AG04450 (cell line): Measurements from ENCODE around the gene KIF5A. TPM values are rescaled to one million over a fixed set of nuclear protein-coding genes. Genes with fewer than 3 reads are reported as not detected.

Source experiments
- CTCF ChIA-PET: fragments of 300-600, 350-600 bp; formaldehyde crosslinking; extraction: SDS; loops from one replicate; lab custom pipeline; 2022; ENCODE audit warnings: antibody characterized with exemption, inconsistent platforms; lab: Charles Lee
- POLR2A ChIA-PET: fragments of 350-600 bp; formaldehyde crosslinking; extraction: SDS; loops from one replicate; lab custom pipeline; 2021; ENCODE audit warnings: antibody characterized with exemption, inconsistent platforms; lab: Yijun Ruan, JAX
- DNase-seq: peaks from one replicate; pipeline ENCODE4 v3.0.0-alpha.2; 2011; ENCODE audit warnings: low read depth, low spot score
- H3K27ac ChIP-seq: one replicate; pipeline ENCODE4 v1.5.1; 2012; ENCODE audit warnings: low read depth, low read length, control low read depth
- H3K27me3 ChIP-seq: one replicate; pipeline ENCODE4 v1.6.0; 2012; ENCODE audit warnings: low read length; ENCODE audit not compliant: control insufficient read depth, insufficient read depth
- H3K4me3 ChIP-seq: 2 replicates; pipeline ENCODE4 v1.5.1; 2011; ENCODE audit warnings: mild to moderate bottlenecking, low read depth, low read length, control low read depth
- H3K9me3 ChIP-seq: 2 replicates; pipeline ENCODE4 v1.5.1; 2012; ENCODE audit warnings: low read length; ENCODE audit not compliant: control insufficient read depth, insufficient read depth
- polyA plus RNA-seq: library from polyadenylated mRNA; depleted of rRNA; stranded (reverse); fragments of >200 nt; gene quantifications from 2 replicates; pipeline ENCODE4 v1.2.3, GENCODE V29; 2011
- TF ChIP-seq, protein P1 (sequence below): IDR thresholded peaks from 2 replicates; pipeline ENCODE4 v1.5.1; 2011; ENCODE audit warnings: low read depth, low read length, control low read depth, inconsistent platforms

The KIF5A gene
- polyA plus RNA-seq, 1 experiment, result 0.45 TPM

DNA sequence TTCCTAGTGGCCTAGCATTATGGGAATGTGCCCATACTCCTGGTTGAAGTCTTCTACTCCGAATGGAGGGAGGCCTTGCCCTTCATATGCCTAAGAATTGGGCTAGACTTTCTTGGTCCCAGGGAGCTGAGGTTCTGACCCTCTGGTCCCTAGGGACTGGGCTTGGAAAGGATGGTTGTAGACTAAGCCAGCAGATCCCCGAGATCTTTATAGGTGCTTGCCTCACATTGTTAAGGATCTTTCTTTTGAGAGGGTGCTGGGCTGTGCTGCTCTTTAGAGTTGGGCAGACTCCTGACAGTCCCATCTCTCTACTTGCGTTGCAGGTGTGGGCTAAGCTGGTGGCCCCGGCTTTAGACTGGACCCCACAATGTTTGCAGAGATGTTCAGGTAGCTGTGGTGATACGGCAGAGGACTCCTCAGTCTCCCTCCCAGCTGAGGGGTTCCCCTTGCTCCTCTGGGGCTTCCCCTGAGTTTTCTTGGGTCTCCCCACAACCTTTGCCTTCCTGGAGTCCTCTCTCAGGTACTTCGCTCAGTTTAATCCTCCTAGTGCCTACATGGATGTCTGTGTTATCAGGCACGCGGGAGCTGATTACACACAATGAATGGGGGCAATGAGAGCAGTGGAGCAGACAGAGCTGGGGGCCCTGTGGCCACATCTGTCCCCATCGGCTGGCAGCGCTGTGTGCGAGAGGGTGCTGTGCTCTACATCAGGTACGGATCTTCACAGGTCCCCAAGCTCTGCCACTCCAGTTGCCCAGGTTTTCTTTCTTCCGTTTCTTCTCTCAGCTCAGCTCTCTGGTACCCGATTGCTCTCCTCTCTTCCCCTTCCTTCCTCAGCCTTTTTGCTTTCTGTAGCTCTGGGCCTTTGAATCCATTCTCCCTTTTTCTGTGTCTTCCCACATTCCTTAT lies 25.9 kb upstream of the KIF5A start:
- ChIA-PET CTCF (interaction anchor here (0.7 kb wide), 1 partner anchor 65 kb away, joined by 3 read pairs; no protein-coding TSS in a partner anchor), POLR2A (interaction anchor here (1.2 to 1.4 kb wide), 2 partner anchors 9 to 10 kb away, joined by 3 to 8 read pairs; no protein-coding TSS in a partner anchor)
- Histone ChIP-seq H3K27me3 (no peaks in the 10 kb centered on the region), H3K4me3 (peak overlapping the region; percentile 93), H3K27ac (peak overlapping the region; percentile 78), H3K9me3 (peaks cover 5% of the 10 kb centered on the region; the same call in 1 of the 2 replicates)
- DNase-seq, result no peak
- TF ChIP-seq, protein P1, sequence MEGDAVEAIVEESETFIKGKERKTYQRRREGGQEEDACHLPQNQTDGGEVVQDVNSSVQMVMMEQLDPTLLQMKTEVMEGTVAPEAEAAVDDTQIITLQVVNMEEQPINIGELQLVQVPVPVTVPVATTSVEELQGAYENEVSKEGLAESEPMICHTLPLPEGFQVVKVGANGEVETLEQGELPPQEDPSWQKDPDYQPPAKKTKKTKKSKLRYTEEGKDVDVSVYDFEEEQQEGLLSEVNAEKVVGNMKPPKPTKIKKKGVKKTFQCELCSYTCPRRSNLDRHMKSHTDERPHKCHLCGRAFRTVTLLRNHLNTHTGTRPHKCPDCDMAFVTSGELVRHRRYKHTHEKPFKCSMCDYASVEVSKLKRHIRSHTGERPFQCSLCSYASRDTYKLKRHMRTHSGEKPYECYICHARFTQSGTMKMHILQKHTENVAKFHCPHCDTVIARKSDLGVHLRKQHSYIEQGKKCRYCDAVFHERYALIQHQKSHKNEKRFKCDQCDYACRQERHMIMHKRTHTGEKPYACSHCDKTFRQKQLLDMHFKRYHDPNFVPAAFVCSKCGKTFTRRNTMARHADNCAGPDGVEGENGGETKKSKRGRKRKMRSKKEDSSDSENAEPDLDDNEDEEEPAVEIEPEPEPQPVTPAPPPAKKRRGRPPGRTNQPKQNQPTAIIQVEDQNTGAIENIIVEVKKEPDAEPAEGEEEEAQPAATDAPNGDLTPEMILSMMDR, result no peak

DNA sequence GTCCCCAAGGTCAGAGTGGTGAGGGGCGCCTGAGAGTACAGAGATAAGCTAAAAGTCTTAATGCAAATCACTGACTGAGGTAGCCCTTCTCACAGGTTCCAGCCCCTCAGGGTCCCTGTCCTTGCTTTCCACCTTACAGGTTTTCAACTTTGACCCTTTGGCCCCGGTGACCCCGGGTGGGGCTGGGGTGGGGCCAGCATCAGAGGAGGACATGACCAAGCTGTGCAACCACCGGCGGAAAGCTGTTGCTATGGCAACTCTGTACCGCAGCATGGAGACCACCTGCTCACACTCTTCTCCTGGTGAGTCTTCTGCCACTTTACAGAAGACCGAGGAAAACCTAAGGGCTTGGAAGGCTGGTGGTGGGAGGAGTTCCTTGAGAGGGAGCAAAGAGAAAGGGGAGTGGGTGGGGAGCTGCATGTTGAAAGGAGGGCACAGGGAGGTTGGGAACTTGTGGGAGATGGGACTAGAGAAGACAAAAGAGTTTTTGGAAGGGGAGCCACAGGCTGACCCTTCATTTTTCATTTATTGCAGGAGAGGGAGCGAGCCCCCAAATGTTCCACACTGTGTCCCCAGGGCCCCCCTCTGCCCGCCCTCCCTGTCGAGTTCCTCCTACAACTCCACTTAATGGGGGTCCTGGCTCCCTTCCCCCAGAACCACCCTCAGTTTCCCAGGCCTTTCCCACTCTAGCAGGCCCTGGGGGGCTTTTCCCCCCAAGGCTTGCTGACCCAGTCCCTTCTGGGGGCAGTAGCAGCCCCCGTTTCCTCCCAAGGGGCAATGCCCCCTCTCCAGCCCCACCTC lies 24.8 kb upstream of the KIF5A start:
- H3K9me3 ChIP-seq, result peaks cover under 1% of the 10 kb centered on the region; the same call in 1 of the 2 replicates
- DNase-seq, result no peak
- H3K27ac ChIP-seq, result peak overlapping the region; percentile 21
- H3K4me3 ChIP-seq, result peak overlapping the region; percentile 93
- TF ChIP-seq, protein P1, result no peak
- ChIA-PET CTCF (interaction anchor here (0.7 kb wide), 1 partner anchor 66 kb away, joined by 3 read pairs; no protein-coding TSS in a partner anchor), POLR2A (interaction anchor here (1.1 to 1.2 kb wide), 2 partner anchors 9 to 10 kb away, joined by 3 read pairs; no protein-coding TSS in a partner anchor)
- H3K27me3 ChIP-seq, result no peaks in the 10 kb centered on the region

DNA sequence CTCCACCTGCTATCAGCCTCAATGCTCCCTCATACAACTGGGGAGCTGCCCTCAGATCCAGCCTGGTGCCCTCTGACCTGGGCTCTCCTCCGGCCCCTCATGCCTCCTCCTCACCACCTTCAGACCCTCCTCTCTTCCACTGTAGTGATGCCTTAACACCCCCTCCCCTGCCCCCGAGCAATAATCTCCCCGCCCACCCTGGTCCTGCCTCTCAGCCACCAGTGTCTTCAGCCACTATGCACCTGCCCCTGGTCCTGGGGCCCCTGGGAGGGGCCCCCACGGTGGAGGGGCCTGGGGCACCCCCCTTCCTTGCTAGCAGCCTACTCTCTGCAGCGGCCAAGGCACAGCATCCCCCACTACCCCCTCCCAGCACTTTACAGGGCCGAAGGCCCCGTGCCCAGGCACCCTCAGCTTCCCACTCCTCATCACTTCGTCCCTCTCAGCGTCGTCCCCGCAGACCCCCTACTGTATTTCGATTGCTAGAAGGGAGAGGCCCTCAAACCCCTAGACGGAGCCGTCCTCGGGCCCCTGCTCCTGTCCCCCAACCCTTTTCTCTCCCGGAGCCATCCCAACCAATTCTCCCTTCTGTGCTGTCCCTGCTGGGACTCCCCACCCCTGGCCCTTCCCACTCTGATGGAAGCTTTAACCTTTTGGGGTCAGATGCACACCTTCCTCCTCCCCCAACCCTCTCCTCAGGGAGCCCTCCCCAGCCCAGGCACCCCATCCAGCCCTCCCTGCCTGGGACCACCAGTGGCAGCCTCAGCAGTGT lies 24.0 kb upstream of the KIF5A start:
- no peak for DNase-seq
- CTCF ChIA-PET, result no interaction called here
- H3K27ac ChIP-seq, result peak overlapping the region; percentile 21
- TF ChIP-seq, protein P1, result no peak
- no peaks in the 10 kb centered on the region for H3K27me3 ChIP-seq
- POLR2A ChIA-PET, result interaction anchor here (1.1 kb wide), 1 partner anchor 10 kb away, joined by 3 read pairs; no protein-coding TSS in a partner anchor
- H3K4me3 ChIP-seq, result no peak overlapping the region
- no peaks in the 10 kb centered on the region for H3K9me3 ChIP-seq

DNA sequence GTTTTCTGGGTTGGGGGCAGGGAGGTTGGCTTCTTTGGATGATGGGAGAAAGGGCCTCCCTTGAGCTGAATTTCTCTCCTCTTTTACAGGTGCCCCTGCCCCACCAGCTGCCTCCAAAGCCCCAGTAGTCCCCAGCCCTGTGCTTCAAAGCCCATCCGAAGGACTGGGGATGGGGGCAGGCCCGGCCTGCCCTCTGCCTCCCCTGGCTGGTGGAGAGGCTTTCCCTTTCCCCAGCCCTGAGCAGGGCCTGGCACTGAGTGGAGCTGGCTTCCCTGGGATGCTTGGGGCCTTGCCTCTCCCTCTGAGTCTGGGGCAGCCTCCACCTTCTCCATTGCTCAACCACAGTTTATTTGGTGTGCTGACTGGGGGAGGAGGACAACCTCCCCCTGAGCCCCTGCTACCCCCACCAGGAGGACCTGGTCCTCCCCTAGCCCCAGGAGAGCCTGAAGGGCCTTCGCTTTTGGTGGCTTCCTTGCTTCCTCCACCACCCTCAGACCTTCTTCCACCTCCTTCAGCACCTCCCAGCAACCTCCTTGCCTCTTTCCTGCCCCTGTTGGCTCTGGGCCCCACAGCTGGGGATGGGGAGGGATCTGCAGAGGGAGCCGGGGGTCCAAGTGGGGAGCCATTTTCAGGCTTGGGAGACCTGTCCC lies 23.2 kb upstream of the KIF5A start:
- H3K27ac ChIP-seq, result no peak overlapping the region
- no peaks in the 10 kb centered on the region for H3K27me3 ChIP-seq
- H3K9me3 ChIP-seq, result no peaks in the 10 kb centered on the region
- CTCF ChIA-PET, result interaction anchor here (0.6 kb wide), 1 partner anchor 199 kb away, joined by 3 read pairs; no protein-coding TSS in a partner anchor
- no peak overlapping the region for H3K4me3 ChIP-seq
- TF ChIP-seq, protein P1, result no peak
- POLR2A ChIA-PET, result interaction anchor here (0.6 kb wide), 1 partner anchor 13 kb away, joined by 3 read pairs; no protein-coding TSS in a partner anchor
- no peak for DNase-seq
